Activated T-helper 2 cell treated with anti-CD3 and anti-CD28 coated beads, Interferon-gamma antibody, Interleukin-2, Interleukin-4, amounts not matched to agents 10 μg/mL and 5 μg/mL and 100 μg/mL, durations not matched to agents 14 hours and 24 hours and 36 hours (primary cell): ENCODE measurements around the gene MTFR1L. TPM values are rescaled to one million over a fixed set of nuclear protein-coding genes. Genes with fewer than 3 reads are reported as not detected.

ENCODE experiments used
- DNase-seq: peaks from one replicate; pipeline ENCODE4 v3.0.0; 2021; ENCODE audit warnings: low spot score
- H3K27ac Mint-ChIP-seq: one replicate; pipeline ENCODE4 v1.8.0; 2021; ENCODE audit warnings: mixed read lengths
- H3K27me3 Mint-ChIP-seq: one replicate; pipeline ENCODE4 v1.8.0; 2021; ENCODE audit warnings: low read depth, mixed read lengths
- H3K36me3 Mint-ChIP-seq: one replicate; pipeline ENCODE4 v1.8.0; 2021; ENCODE audit warnings: low read depth, mixed read lengths
- H3K4me1 Mint-ChIP-seq: one replicate; pipeline ENCODE4 v1.8.0; 2021; ENCODE audit warnings: low read depth, mixed read lengths
- H3K4me3 Mint-ChIP-seq: one replicate; pipeline ENCODE4 v1.8.0; 2021; ENCODE audit warnings: low read depth, mild to moderate bottlenecking, moderate library complexity, mixed read lengths
- H3K9me3 Mint-ChIP-seq: one replicate; pipeline ENCODE4 v1.8.0; 2021; ENCODE audit warnings: mixed read lengths
- intact Hi-C: fragments of 100-400 bp; cut with micrococcal nuclease; formaldehyde crosslinking; loops from one replicate; pipeline ENCODE4 v1.15.1; 2023
- total RNA-seq: library from RNA; stranded (reverse); gene quantifications from 2 replicates; pipeline ENCODE4 v1.2.3, GENCODE V29; 2022

The MTFR1L gene
- total RNA-seq, 1 donor from 2014 or later: 30.0 TPM

DNA sequence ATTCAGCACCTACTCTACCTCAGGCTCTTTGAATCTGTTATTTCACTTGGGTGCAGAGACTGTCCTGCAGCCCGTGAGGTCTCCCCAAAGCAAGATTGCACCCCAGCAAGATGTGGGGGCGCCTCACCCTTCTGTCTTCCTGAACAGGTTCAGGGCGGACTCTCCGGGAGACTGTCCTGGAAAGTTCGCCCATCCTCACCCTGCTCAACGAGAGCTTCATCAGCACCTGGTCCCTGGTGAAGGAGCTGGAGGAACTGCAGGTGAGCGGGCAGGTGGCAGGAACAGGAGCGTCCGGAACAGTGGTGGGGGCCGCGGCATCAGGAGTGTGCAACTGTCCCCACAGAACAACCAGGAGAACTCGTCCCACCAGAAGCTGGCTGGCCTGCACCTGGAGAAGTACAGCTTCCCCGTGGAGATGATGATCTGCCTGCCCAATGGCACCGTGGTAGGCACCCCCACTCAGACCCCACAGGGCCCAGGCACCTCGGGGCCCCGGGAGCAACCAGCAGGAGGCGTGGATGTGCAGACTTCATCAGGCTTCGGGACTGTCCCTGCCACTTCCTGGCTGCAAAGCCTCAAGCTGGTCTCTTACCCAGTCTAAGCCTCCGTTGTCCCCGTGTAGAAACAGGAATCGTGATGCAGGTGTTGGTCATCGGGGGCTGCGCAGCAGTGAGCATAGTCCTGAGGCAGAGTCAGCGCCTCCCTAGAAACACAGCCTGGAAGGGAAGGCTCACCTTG is 5.9 kb upstream of the MTFR1L start:
- Mint-ChIP-seq H3K36me3 (no peaks in the 10 kb centered on the region), H3K27me3 (no peaks in the 10 kb centered on the region), H3K9me3 (no peaks in the 10 kb centered on the region), H3K27ac (no peak overlapping the region), H3K4me3 (no peak overlapping the region), H3K4me1 (peaks cover 8% of the 10 kb centered on the region)
- no peak for DNase-seq
- intact Hi-C loops: loop anchor here (10.0 kb wide), 1 partner anchor 289 kb away; no protein-coding TSS in a partner anchor

DNA sequence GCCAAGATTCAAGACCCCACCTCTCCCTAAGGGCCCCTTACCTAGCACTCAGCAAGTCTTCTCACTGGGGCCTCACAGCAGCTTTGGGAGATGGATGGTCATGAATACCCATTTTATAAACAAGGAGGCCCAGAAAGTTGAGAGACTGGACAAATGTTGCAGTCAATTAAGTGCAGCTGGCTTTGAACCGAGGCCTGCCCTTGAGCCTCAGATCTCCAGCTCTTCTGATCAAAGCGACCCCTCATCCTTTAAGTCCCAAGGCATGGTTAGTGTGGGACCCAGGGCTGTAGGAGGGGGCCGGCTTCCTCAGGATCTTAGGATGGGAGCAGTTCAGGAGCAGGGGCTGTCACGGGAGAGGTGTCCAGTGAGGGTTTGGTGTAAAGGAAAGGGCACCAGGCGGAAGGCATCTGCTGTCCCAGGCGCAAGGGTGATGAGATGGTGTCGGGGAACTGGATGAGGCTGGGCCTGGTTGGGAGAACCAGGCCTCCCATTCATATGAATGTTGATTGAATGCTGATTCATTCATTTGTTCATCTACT is 5.1 kb upstream of the MTFR1L start:
- no peaks in the 10 kb centered on the region for H3K27me3 Mint-ChIP-seq
- H3K4me1 Mint-ChIP-seq: peaks cover 12% of the 10 kb centered on the region
- no peak overlapping the region for H3K4me3 Mint-ChIP-seq
- no peaks in the 10 kb centered on the region for H3K9me3 Mint-ChIP-seq
- intact Hi-C loops: loop anchor here (10.0 kb wide), 1 partner anchor 290 kb away; no protein-coding TSS in a partner anchor
- H3K27ac Mint-ChIP-seq: no peak overlapping the region
- no peak for DNase-seq
- H3K36me3 Mint-ChIP-seq: no peaks in the 10 kb centered on the region

DNA sequence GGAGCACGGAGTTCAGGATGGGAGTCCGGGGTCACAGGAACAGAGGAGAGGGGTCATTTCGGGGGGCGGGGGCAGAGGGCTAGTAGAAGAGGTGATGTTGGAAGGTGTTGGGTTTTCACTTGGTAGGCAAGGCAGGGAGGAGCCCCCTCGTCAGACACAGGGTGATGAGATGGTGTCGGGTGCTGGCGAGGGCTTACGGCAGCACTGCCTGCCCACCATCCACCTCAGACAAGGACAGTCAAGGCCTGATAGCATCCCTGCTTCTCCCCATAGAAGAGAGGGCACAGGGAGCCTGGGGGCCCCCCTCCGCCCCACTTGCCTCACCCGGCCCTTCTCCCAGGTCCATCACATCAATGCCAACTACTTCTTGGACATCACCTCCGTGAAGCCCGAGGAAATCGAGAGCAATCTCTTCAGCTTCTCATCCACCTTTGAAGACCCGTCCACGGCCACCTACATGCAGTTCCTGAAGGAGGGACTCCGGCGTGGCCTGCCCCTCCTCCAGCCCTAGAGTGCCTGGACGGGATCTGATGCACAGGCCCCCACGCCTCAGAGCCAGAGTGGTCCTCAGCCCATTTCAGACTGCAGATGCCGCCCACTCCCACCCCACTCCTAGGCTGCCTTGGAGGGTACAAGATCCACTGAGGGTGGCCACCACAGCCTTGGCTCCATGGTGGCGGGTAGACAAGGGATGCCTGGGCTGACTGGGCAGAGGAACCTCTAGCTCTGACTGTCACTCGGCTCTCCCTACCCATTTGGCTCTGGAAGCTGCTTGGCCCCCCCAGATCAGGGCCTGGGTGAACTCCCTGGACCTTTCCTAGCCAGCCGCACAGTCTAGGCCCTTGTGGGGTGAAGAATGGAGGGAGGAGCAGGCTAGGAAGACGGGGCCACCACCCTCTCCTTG is 4.3 kb upstream of the MTFR1L start:
- Mint-ChIP-seq H3K36me3 (no peaks in the 10 kb centered on the region), H3K9me3 (no peaks in the 10 kb centered on the region), H3K4me3 (no peak overlapping the region), H3K4me1 (peaks cover 12% of the 10 kb centered on the region), H3K27ac (no peak overlapping the region), H3K27me3 (no peaks in the 10 kb centered on the region)
- DNase-seq: no peak
- intact Hi-C loops: loop anchor here (10.0 kb wide), 1 partner anchor 291 kb away; no protein-coding TSS in a partner anchor

DNA sequence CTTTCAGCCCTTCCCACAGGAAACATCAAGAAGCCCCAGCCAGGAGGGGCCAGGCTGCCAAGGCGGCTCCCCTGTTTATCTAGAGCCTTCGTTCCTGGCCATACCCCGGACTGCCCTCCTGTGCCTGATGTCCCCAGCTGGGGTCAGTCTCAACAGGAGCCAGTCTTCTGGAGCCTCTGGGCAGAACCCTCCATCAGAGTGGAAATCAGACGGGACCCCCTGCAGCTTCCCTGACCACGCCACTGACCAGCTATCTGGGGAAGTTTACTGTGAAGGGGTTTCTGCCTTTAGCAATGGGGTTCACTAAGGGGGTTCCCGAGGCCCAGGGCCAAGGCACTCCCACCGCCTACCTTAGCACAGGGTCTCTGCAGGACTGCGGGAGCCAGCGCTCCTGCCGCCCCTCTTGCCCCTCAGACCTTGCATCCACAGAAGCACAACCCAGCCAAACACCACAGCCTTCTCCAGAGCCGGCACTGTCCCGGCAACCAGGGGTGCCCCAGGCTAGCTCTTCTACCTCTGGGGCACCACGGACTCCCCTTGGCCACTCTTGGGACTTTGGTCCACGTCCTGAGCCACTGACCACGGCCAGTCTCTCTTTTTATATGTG is 3.5 kb upstream of the MTFR1L start:
- DNase-seq: no peak
- Mint-ChIP-seq H3K9me3 (no peaks in the 10 kb centered on the region), H3K27me3 (no peaks in the 10 kb centered on the region), H3K4me3 (no peak overlapping the region), H3K27ac (no peak overlapping the region), H3K4me1 (peaks cover 15% of the 10 kb centered on the region), H3K36me3 (peaks cover 6% of the 10 kb centered on the region)
- intact Hi-C loops: loop anchor here (10.0 kb wide), 1 partner anchor 291 kb away; no protein-coding TSS in a partner anchor

DNA sequence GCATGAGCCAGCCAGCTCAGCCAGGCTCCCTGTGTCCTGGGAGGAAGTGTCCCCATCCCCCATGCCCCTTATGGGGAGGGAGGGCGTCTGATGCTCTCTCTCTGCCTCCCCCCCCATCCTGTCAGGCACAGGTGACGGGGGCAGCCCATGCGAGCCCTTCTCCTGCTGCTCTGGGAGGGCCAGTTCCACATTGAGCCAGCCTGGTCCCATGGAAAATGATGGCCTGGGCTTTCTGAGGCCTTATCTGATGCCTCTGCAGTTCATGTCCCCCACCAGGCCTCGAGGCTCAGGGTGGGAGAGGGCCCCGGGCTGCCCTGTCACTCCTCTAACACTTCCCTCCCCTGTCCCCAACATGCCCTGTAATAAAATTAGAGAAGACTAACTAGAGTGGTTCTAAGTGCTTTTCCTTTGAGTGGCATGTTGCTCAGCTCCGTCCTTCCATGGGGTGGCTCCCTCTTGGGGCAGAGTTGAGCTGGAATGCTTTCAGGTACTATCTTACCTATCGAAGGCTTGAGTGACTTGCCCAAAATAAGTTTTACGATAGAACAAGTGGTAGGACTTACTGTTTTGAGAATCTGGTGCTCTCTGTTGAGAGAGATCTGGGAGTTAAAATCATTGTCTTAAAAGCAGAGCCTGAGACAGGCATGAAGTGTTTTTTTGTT is 1.8 kb upstream of the MTFR1L start:
- Mint-ChIP-seq H3K9me3 (no peaks in the 10 kb centered on the region), H3K4me1 (peaks cover 26% of the 10 kb centered on the region), H3K27me3 (no peaks in the 10 kb centered on the region), H3K36me3 (peaks cover 9% of the 10 kb centered on the region), H3K4me3 (peak overlapping the region; percentile 97), H3K27ac (peak overlapping the region; percentile 21)
- no peak for DNase-seq
- intact Hi-C loops: loop anchor here (10.0 kb wide), 1 partner anchor 293 kb away; no protein-coding TSS in a partner anchor

DNA sequence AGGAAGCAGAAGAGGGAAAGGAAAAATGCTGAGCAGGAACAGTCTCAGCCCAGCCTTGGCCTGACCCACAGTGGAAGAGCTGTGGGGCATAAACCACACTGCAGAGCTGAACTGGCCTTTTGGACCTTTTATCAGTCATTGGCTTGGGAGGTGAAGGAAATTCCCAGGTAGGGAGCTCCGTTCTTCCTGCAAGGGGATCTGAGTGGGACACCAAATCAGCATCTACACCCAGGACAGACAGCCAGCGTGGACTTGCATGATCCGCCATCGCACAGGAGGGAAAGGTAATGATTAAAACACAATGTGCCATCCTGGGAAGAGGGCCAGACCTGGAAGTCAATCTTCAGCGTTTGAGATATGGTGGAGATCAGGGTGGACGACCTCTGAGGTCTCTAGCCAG is 1.2 kb upstream of the MTFR1L start:
- peak overlapping the region; percentile 97 for H3K4me3 Mint-ChIP-seq
- peaks cover 26% of the 10 kb centered on the region for H3K4me1 Mint-ChIP-seq
- intact Hi-C loops: loop anchor here (10.0 kb wide), 1 partner anchor 294 kb away; no protein-coding TSS in a partner anchor
- H3K27ac Mint-ChIP-seq: peak overlapping the region; percentile 21
- peaks cover 9% of the 10 kb centered on the region for H3K36me3 Mint-ChIP-seq
- H3K27me3 Mint-ChIP-seq: no peaks in the 10 kb centered on the region
- DNase-seq: no peak
- no peaks in the 10 kb centered on the region for H3K9me3 Mint-ChIP-seq

DNA sequence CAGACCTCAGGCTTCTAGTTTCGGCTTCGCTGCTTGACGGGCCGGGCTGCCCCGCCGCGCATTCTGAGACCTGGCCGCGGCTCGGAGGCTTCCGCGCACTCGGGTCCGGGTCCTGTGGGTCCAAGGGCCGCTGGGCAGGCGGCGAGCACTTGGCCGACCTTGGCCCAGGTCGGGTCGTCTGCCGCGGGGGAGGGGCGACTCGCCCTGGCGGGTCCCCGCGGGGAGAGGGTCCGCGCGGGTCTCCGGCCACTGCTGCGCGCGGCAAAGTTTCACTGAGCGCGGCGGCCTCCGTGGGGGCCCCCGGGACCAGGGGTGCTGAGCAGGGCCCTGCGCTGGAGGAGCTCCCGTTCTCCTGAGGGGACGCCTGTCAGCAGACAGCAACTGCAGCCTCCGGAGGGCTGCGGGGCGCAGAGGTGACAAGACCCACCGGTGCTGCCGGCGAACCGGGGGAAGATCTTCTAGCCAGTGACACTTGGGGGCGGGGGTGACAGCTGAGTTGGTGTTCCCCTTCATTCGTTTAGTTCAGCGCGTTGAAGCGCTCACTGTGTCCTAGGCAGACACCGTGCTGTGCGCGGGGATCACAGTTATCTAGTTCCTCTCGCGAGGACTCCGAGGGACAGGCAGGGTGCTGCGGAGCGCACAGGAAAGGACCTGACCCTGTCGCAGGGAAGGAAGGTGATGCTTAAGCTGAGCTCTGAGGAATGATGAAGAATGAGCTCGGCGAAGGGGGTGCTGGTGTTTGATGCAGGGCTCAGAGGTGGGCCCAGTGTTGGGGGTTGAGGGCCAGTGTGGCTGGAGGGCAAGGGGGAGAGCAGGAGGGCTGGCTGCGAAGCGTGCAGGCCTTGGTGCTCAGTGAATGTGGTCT is 725 bp downstream of the MTFR1L start:
- no peaks in the 10 kb centered on the region for H3K27me3 Mint-ChIP-seq
- intact Hi-C loops: loop anchor here (1.0 to 2.0 kb wide), 2 partner anchors 54 to 178 kb away; partner anchors contain the start of genes PAFAH2 and PAQR7
- H3K9me3 Mint-ChIP-seq: no peaks in the 10 kb centered on the region
- peak; percentile 72 for DNase-seq
- peak overlapping the region; percentile 97 for H3K4me3 Mint-ChIP-seq
- H3K4me1 Mint-ChIP-seq: peaks cover 26% of the 10 kb centered on the region
- peak overlapping the region; percentile 90 for H3K27ac Mint-ChIP-seq
- peaks cover 9% of the 10 kb centered on the region for H3K36me3 Mint-ChIP-seq

DNA sequence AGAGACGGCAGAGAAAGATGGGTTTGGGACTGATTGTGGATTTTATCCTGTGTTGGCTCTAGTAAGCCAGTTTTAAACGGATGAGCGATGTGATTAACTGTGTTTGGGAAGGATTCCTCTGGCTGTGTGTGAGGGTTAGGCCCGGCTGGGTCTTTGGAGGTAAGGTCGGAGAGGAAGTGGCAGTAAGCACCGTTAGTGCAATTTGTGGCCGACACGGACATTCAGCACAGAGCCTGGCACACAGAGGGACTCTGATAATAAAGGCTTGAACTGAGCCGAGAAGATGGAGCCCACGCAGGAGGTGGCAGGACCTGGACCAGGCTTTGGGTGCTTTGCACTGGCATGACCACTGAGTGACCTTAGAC is 1.3 kb downstream of the MTFR1L start:
- peak overlapping the region; percentile 82 for H3K27ac Mint-ChIP-seq
- intact Hi-C loops: loop anchor here (2.0 kb wide), 1 partner anchor 54 kb away; the partner anchor contains the start of gene PAQR7
- H3K4me1 Mint-ChIP-seq: peaks cover 26% of the 10 kb centered on the region
- peak overlapping the region; percentile 91 for H3K4me3 Mint-ChIP-seq
- H3K27me3 Mint-ChIP-seq: no peaks in the 10 kb centered on the region
- DNase-seq: no peak
- peaks cover 13% of the 10 kb centered on the region for H3K36me3 Mint-ChIP-seq
- no peaks in the 10 kb centered on the region for H3K9me3 Mint-ChIP-seq

DNA sequence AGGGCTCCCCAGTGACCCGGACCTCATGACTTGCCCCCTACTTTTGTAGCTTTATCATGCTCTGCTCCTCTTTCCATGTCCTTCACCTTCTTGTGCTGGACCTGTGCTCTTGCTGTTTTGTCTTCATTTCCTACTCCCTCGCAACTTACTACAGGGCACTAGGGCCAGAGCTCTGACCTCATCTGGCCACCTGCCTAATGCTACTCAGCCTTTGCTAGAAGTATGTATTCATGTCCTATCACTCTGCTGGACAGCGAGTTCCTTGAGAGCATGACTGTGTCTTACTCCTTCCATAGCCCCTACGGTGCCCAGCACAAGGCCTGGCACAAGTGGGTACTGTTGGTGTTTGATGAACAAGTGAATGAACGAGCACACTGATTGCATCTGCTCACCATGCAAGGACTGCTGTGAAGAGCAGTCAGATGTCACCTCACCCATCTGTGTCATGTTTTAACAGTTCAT is 1.9 kb downstream of the MTFR1L start:
- DNase-seq: no peak
- Mint-ChIP-seq H3K36me3 (peaks cover 16% of the 10 kb centered on the region), H3K9me3 (no peaks in the 10 kb centered on the region), H3K4me1 (peaks cover 26% of the 10 kb centered on the region), H3K27ac (peak overlapping the region; percentile 33), H3K27me3 (no peaks in the 10 kb centered on the region), H3K4me3 (peak overlapping the region; percentile 91)
- intact Hi-C loops: loop anchor here (2.0 kb wide), 1 partner anchor 53 kb away; the partner anchor contains the start of gene PAQR7

DNA sequence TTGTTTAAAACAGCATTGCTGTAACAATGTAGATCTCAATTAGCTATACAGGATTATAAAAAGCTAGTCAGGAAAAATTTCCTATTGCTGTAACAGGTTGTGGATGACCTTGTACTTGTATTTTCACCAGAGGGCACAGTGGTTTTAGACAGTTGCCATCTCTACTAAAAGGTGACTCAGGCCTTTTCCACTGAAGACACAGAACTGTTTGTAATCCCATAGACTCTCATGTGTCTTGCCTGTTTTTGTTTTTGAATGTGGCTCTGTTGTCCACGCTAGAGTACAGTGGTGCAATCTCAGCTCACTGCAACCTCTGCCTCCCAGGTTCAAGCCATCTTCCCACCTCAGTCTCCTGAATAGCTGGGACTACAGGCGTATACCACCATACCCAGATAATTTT is 5.9 kb downstream of the MTFR1L start:
- no peak for DNase-seq
- Mint-ChIP-seq H3K4me3 (no peak overlapping the region), H3K36me3 (peaks cover 44% of the 10 kb centered on the region), H3K4me1 (peaks cover 17% of the 10 kb centered on the region), H3K27ac (no peak overlapping the region), H3K27me3 (no peaks in the 10 kb centered on the region), H3K9me3 (no peaks in the 10 kb centered on the region)
- intact Hi-C loops: no loop called here

DNA sequence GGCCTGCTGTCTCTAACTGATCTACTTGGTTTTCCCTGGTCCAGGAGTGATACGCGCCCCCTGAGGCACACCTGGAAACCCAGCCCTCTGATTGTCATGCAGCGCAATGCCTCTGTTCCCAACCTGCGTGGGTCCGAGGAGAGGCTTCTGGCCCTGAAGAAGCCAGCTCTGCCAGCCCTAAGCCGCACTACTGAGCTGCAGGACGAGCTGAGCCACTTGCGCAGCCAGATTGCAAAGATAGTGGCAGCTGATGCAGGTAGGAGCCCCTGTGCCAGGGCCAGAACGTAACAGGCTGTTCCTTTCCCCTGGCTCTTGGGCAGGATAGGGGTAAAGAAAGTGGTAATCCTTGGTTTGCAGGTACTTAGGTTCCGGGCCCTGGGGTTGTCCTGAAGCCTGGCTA is 6.8 kb downstream of the MTFR1L start:
- H3K36me3 Mint-ChIP-seq: peaks cover 49% of the 10 kb centered on the region
- H3K4me3 Mint-ChIP-seq: no peak overlapping the region
- no peak for DNase-seq
- intact Hi-C loops: no loop called here
- no peaks in the 10 kb centered on the region for H3K9me3 Mint-ChIP-seq
- H3K27me3 Mint-ChIP-seq: no peaks in the 10 kb centered on the region
- no peak overlapping the region for H3K27ac Mint-ChIP-seq
- H3K4me1 Mint-ChIP-seq: peaks cover 7% of the 10 kb centered on the region
